ENCODE data around the gene UPK3A. TPM values are rescaled to one million over a fixed set of nuclear protein-coding genes. Genes with fewer than 3 reads are reported as not detected.

The UPK3A gene
- total and polyA plus RNA-seq, 2 of the 8 experiments (the other 6 are each of a cell fraction or from before 2014, with no cell fraction given), result 0.35 to 1.7 TPM

DNA sequence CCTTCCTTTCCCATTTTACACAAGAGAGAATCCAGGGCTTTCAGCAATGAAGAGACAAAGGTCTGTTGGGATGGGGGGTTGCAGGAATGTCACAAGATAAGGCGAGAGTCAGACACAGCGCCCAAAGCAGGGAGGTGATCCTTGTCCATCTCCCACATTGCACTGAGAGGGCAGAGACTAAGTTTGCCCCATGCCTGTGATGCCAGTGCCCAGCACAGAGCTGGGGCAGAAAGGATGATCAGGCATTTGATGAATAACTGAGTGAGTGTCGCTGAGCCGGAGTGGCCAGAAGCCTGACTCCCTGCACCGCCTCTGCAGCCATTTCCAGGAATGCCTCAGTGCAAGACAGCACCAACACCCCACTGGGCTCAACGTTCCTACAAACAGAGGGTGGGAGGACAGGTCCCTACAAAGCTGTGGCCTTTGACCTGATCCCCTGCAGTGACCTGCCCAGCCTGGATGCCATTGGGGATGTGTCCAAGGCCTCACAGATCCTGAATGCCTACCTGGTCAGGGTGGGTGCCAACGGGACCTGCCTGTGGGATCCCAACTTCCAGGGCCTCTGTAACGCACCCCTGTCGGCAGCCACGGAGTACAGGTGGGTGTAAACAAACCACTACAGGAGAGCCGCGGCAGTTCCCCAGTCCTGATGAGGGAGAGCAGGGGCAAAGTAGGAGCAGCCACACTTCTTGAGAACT, 2.3 kb downstream of the UPK3A start:
- Histone ChIP-seq H2BK120ac (replicated peaks; ENCODE audit: low read depth, low read length) (no peak overlapping the region), H2AK5ac (ENCODE audit: low read depth, low read length) (no peak overlapping the region), H2AFZ (ENCODE audit: low read length) (no peak overlapping the region), H3K4me2 (ENCODE audit: insufficient read depth in 1 of 2, low read depth in 2 of 2, low read length in 2 of 2) (no peak overlapping the region), H3K79me2 (ENCODE audit: control insufficient read depth in 1 of 2, insufficient read depth in 2 of 2, low read length in 2 of 2) (no peaks in the 10 kb centered on the region), H3K4me1 (replicated peaks in 1 of 4; ENCODE audit: control insufficient read depth in 3 of 4, insufficient read depth in 4 of 4, low read length in 3 of 4) (peaks cover 0 to 20% (median 13%) of the 10 kb centered on the region in 4 experiments; a peak in 6 of 7 replicates), H3K23ac (ENCODE audit: insufficient read length) (no peak overlapping the region), H3K79me1 (ENCODE audit: low read depth, low read length) (peaks cover 5% of the 10 kb centered on the region; the same call in 1 of the 2 replicates), H3K18ac (ENCODE audit: extremely low read depth, low read length) (no peak overlapping the region), H3K9ac (replicated peaks in 1 of 4; ENCODE audit: extremely low read depth in 1 of 4, low read depth in 3 of 4, low read length in 3 of 4) (no peak overlapping the region), H4K8ac (ENCODE audit: extremely low read depth, insufficient read depth, low read length) (no peak overlapping the region; the same call in 1 of the 2 replicates), H3K4ac (replicated peaks; ENCODE audit: insufficient read length, low read depth, low read length) (no peak overlapping the region), H4K91ac (replicated peaks; ENCODE audit: insufficient read length, low read length) (no peak overlapping the region), H4K5ac (ENCODE audit: insufficient read length, low read depth, low read length) (no peak overlapping the region), H3K4me3 (ENCODE audit: extremely low read depth in 1 of 4, insufficient read depth in 2 of 4, low read depth in 3 of 4, low read length in 4 of 4) (no peak overlapping the region), H2BK5ac (ENCODE audit: low read depth, low read length) (no peak overlapping the region), H3K14ac (ENCODE audit: insufficient read length) (no peak overlapping the region), H3K56ac (replicated peaks; ENCODE audit: insufficient read length, low read depth, low read length) (no peak overlapping the region), H2BK12ac (ENCODE audit: low read depth, low read length) (peak overlapping the region; percentile 10; the same call in 1 of the 2 replicates), H3K36me3 (ENCODE audit: control insufficient read depth in 2 of 4, insufficient read depth in 4 of 4, low read length in 3 of 4) (no peaks in the 10 kb centered on the region; a peak in 1 of 8 replicates), H3K27ac (ENCODE audit: low read depth, low read length) (no peak overlapping the region), H4K20me1 (replicated peaks in 1 of 2; ENCODE audit: control insufficient read depth in 1 of 2, insufficient read depth in 2 of 2, low read length in 2 of 2) (peaks cover 0 to 11% of the 10 kb centered on the region in 2 experiments), H2BK20ac (ENCODE audit: low read length) (no peak overlapping the region), H3K9me3 (ENCODE audit: insufficient read depth in 2 of 2, low read depth in 1 of 2, low read length in 1 of 2) (no peaks in the 10 kb centered on the region), H3K23me2 (ENCODE audit: low read depth, low read length) (peaks cover 19% of the 10 kb centered on the region), H3K27me3 (replicated peaks in 1 of 4; ENCODE audit: control insufficient read depth in 3 of 4, extremely low read depth in 1 of 4, insufficient read depth in 3 of 4, low read length in 3 of 4) (peaks cover 0 to 11% (median 3%) of the 10 kb centered on the region in 4 experiments; a peak in 5 of 7 replicates), H2BK15ac (ENCODE audit: low read length) (no peak overlapping the region)
- no peak for DNase-seq (ENCODE audit: low read depth in 1 of 2, low spot score in 2 of 2)
- no peak for FAIRE-seq
- ChIA-PET POLR2A (ENCODE audit: partially characterized antibody) (interaction anchor here (1.9 kb wide), 1 partner anchor 12 kb away, joined by 5 read pairs; no protein-coding TSS in a partner anchor), CTCF (ENCODE audit: partially characterized antibody) (interaction anchor here (1.3 to 2.2 kb wide), 6 partner anchors 11 to 267 kb away, joined by 3 to 9 read pairs (median 4); no protein-coding TSS in a partner anchor)
- WGBS, 2 experiments (ENCODE audit: extremely low coverage in 1 of 2, insufficient coverage in 1 of 2, insufficient read length in 1 of 2, insufficient replicate concordance in 2 of 2, low coverage in 1 of 2, low lambda C conversion rate in 2 of 2, missing lambda C conversion rate in 1 of 2), result 92% methylated on average over 11 of the region's 12 CpGs; no CpG with 5 or more reads in 1 of the 2 experiments
